Smooth muscle cell (in vitro differentiated cells): Measurements from ENCODE around the gene PHF20. TPM values are rescaled to one million over a fixed set of nuclear protein-coding genes. Genes with fewer than 3 reads are reported as not detected.
"Not testable (repeated sequence)": the region's sequence is repeated elsewhere in the genome, so short reads cannot be mapped to it uniquely, and the experiment has no call there.

Experiments used
- DNase-seq: peaks from one replicate; lab custom pipeline; 2025; ENCODE audit not compliant: unreplicated experiment; lab: John Stamatoyannopoulos, UW
- H2AFZ ChIP-seq: fragments of 200-600 bp; sonication (generic); 2 replicates; pipeline ENCODE4 v1.6.0; 2016; ENCODE audit warnings: antibody characterized with exemption, low read depth, mild to moderate bottlenecking
- H3F3A ChIP-seq: fragments of 200-600 bp; sonication (generic); 2 replicates; pipeline ENCODE4 v1.6.0; 2017; ENCODE audit warnings: antibody characterized with exemption, low read depth
- H3K27ac ChIP-seq: fragments of 200-600 bp; sonication (generic); 2 replicates; pipeline ENCODE4 v1.5.1; 2016; ENCODE audit warnings: low read depth, mild to moderate bottlenecking
- H3K27me3 ChIP-seq: fragments of 200-600 bp; sonication (generic); 2 replicates; pipeline ENCODE4 v1.6.1; 2016; ENCODE audit warnings: low read depth, mild to moderate bottlenecking
- H3K36me3 ChIP-seq: fragments of 200-600 bp; sonication (generic); 2 replicates; pipeline ENCODE4 v1.5.1; 2016; ENCODE audit warnings: low read depth
- H3K4me1 ChIP-seq: fragments of 200-600 bp; sonication (generic); 2 replicates; pipeline ENCODE4 v1.5.1; 2016; ENCODE audit warnings: low read depth
- H3K4me2 ChIP-seq: fragments of 200-600 bp; sonication (generic); 2 replicates; pipeline ENCODE4 v1.6.0; 2016; ENCODE audit warnings: mild to moderate bottlenecking
- H3K4me3 ChIP-seq: fragments of 200-600 bp; sonication (generic); 2 replicates; pipeline ENCODE4 v1.5.1; 2016; ENCODE audit warnings: mild to moderate bottlenecking
- H3K79me2 ChIP-seq: fragments of 200-600 bp; sonication (generic); 2 replicates; pipeline ENCODE4 v1.6.0; 2016; ENCODE audit warnings: low read depth, mild to moderate bottlenecking
- H3K9ac ChIP-seq: fragments of 200-600 bp; sonication (generic); 2 replicates; pipeline ENCODE4 v1.6.0; 2016; ENCODE audit warnings: low read depth
- H3K9me3 ChIP-seq: fragments of 200-600 bp; sonication (generic); replicated peaks from 2 replicates; pipeline ENCODE4 v1.5.1; 2016; ENCODE audit warnings: low read depth
- H4K20me1 ChIP-seq: fragments of 200-600 bp; sonication (generic); 2 replicates; pipeline ENCODE4 v1.6.0; 2016; ENCODE audit warnings: low read depth
- CTCF ChIP-seq: fragments of 200-600 bp; sonication (generic); IDR thresholded peaks from 2 replicates; pipeline ENCODE4 v1.5.1; 2017; ENCODE audit warnings: borderline replicate concordance, mild to moderate bottlenecking, antibody characterized with exemption; ENCODE audit not compliant: insufficient read depth, poor library complexity, severe bottlenecking
- WGBS: methylation state at CpG from one replicate; pipeline ENCODE4 v1.1.7; 2016; ENCODE audit warnings: low lambda C conversion rate; 5-methylcytosine and 5-hydroxymethylcytosine counted together
- polyA plus RNA-seq: library from polyadenylated mRNA; unstranded; fragments of >200 nt; fragmentation: Nextera tagmentation; extraction: Ambion mirVana; gene quantifications from 2 replicates; pipeline ENCODE4 v1.2.1, GENCODE V29; 2016
- total RNA-seq: library from RNA; depleted of rRNA; stranded (reverse); fragments of >200 nt; gene quantifications from 2 replicates; pipeline ENCODE4 v1.2.3, GENCODE V29; 2014

The PHF20 gene
- total and polyA plus RNA-seq, 2 experiments from 2014 or later: 23.3 to 27.4 TPM

- peaks cover 6% of the 10 kb centered on the region for H3K4me1 ChIP-seq
- peaks cover 13% of the 10 kb centered on the region for H3K79me2 ChIP-seq
- H3K27me3 ChIP-seq: no peaks in the 10 kb centered on the region
- H3K27ac ChIP-seq: no peak overlapping the region
- no peaks in the 10 kb centered on the region for H3K9me3 ChIP-seq
- no peaks in the 10 kb centered on the region for H3K36me3 ChIP-seq
- H3F3A ChIP-seq: peaks cover 10% of the 10 kb centered on the region
- H4K20me1 ChIP-seq: peaks cover 11% of the 10 kb centered on the region
- H3K4me2 ChIP-seq: no peak overlapping the region
- no peak overlapping the region for H3K4me3 ChIP-seq
- no peak overlapping the region for H2AFZ ChIP-seq
- WGBS: 96% methylated on average over 2 of the region's 2 CpGs
- no peak for DNase-seq
- no peak overlapping the region for H3K9ac ChIP-seq
- no peak for TF ChIP-seq CTCF
These were observed 176.1 kb downstream of the PHF20 start for GRCh38 chr20:35947907-35948306.

GRCh38 chr20:35950093-35950492 is 178.3 kb downstream of the PHF20 start:
- H2AFZ ChIP-seq: no peak overlapping the region
- H3K4me3 ChIP-seq: no peak overlapping the region
- H3K4me2 ChIP-seq: no peak overlapping the region
- WGBS: 97% methylated on average over 7 of the region's 7 CpGs
- no peak for TF ChIP-seq CTCF
- H3K36me3 ChIP-seq: no peaks in the 10 kb centered on the region
- no peak overlapping the region for H3K27ac ChIP-seq
- H3K9me3 ChIP-seq: no peaks in the 10 kb centered on the region
- H3K4me1 ChIP-seq: peaks cover 11% of the 10 kb centered on the region
- H3K27me3 ChIP-seq: no peaks in the 10 kb centered on the region
- H3K9ac ChIP-seq: no peak overlapping the region
- H4K20me1 ChIP-seq: peaks cover 16% of the 10 kb centered on the region
- DNase-seq: no peak
- H3K79me2 ChIP-seq: peaks cover 17% of the 10 kb centered on the region
- H3F3A ChIP-seq: peaks cover 17% of the 10 kb centered on the region

GRCh38 chr20:35952080-35952479 is 180.3 kb downstream of the PHF20 start:
- DNase-seq: not testable (repeated sequence)
- WGBS: 95% methylated on average over 14 of the region's 14 CpGs

GRCh38 chr20:35952480-35953386 is 180.9 kb downstream of the PHF20 start:
- Histone ChIP-seq H3K4me1 (peaks cover 17% of the 10 kb centered on the region), H3K27me3 (no peaks in the 10 kb centered on the region), H3F3A (peaks cover 17% of the 10 kb centered on the region), H3K4me3 (peak overlapping the region; percentile 84), H3K79me2 (peaks cover 21% of the 10 kb centered on the region), H3K9me3 (no peaks in the 10 kb centered on the region), H3K9ac (peak overlapping the region; percentile 98), H2AFZ (no peak overlapping the region), H4K20me1 (peaks cover 16% of the 10 kb centered on the region), H3K4me2 (peak overlapping the region; percentile 88), H3K36me3 (no peaks in the 10 kb centered on the region), H3K27ac (peak overlapping the region; percentile 97)
- TF ChIP-seq CTCF: no peak
- no peak for DNase-seq
- WGBS: 67% methylated on average over 6 of the region's 6 CpGs

More at GRCh38 chr20:35952080-35952479, 180.3 kb downstream of the PHF20 start:
- not testable (repeated sequence) for H3K36me3 ChIP-seq, H2AFZ ChIP-seq, H3K9me3 ChIP-seq, H3K27me3 ChIP-seq, H3K9ac ChIP-seq, H3K4me3 ChIP-seq
- Histone ChIP-seq H3K4me1 (peaks cover 17% of the 10 kb centered on the region), H3K27ac (peak overlapping the region; percentile 97), H4K20me1 (peaks cover 16% of the 10 kb centered on the region), H3K4me2 (peak overlapping the region; percentile 88), H3F3A (peaks cover 17% of the 10 kb centered on the region), H3K79me2 (peaks cover 21% of the 10 kb centered on the region)
